Endodermal cell (in vitro differentiated cells): ENCODE results near the gene KRTAP5-4. TPM values are rescaled to one million over a fixed set of nuclear protein-coding genes. Genes with fewer than 3 reads are reported as not detected.

Source experiments
- DNase-seq: peaks from one replicate; pipeline ENCODE4 v3.0.0-alpha.2; 2017
- H3K27ac ChIP-seq: 2 replicates; pipeline ENCODE4 v1.5.1; 2013; ENCODE audit warnings: mild to moderate bottlenecking, low read depth, low read length, moderate library complexity
- H3K27me3 ChIP-seq: 2 replicates; pipeline ENCODE4 v1.6.1; 2013; ENCODE audit warnings: mild to moderate bottlenecking, low read length, moderate library complexity; ENCODE audit not compliant: insufficient read depth, control insufficient read depth, poor library complexity, severe bottlenecking
- H3K36me3 ChIP-seq: 2 replicates; pipeline ENCODE4 v1.7.0; 2013; ENCODE audit warnings: mild to moderate bottlenecking, low read length, moderate library complexity; ENCODE audit not compliant: control insufficient read depth, insufficient read depth
- H3K4me1 ChIP-seq: one replicate; pipeline ENCODE4 v1.7.0; 2013; ENCODE audit warnings: low read length; ENCODE audit not compliant: control insufficient read depth, insufficient read depth
- H3K4me3 ChIP-seq: 2 replicates; pipeline ENCODE4 v1.5.1; 2013; ENCODE audit warnings: mild to moderate bottlenecking, low read length, moderate library complexity
- H3K9ac ChIP-seq: 2 replicates; pipeline ENCODE4 v1.6.1; 2013; ENCODE audit warnings: mild to moderate bottlenecking, low read length, moderate library complexity; ENCODE audit not compliant: poor library complexity, severe bottlenecking; ENCODE audit errors: extremely low read depth
- H3K9me3 ChIP-seq: 2 replicates; pipeline ENCODE4 v1.6.1; 2013; ENCODE audit warnings: mild to moderate bottlenecking, low read length, moderate library complexity; ENCODE audit not compliant: control insufficient read depth
- H3K27ac Mint-ChIP-seq: 2 replicates; pipeline ENCODE4 v1.8.0; 2020; ENCODE audit warnings: mixed read lengths
- H3K27me3 Mint-ChIP-seq: 2 replicates; pipeline ENCODE4 v1.8.0; 2021; ENCODE audit warnings: mild to moderate bottlenecking, mixed read lengths; ENCODE audit not compliant: insufficient read depth
- H3K36me3 Mint-ChIP-seq: 2 replicates; pipeline ENCODE4 v1.8.0; 2020; ENCODE audit warnings: low read depth, mixed read lengths
- H3K4me1 Mint-ChIP-seq: 2 replicates; pipeline ENCODE4 v1.8.0; 2020; ENCODE audit warnings: mixed read lengths
- H3K4me3 Mint-ChIP-seq: 2 replicates; pipeline ENCODE4 v1.8.0; 2020; ENCODE audit warnings: mild to moderate bottlenecking, moderate library complexity, mixed read lengths
- H3K9me3 Mint-ChIP-seq: 2 replicates; pipeline ENCODE4 v1.8.0; 2020; ENCODE audit warnings: mild to moderate bottlenecking, mixed read lengths
- CTCF ChIP-seq: fragments of 200-600 bp; sonication (generic); conservative IDR thresholded peaks from 2 replicates; pipeline ENCODE4 v1.5.0; 2021; ENCODE audit warnings: antibody characterized with exemption, mild to moderate bottlenecking
- WGBS, 2 experiments: methylation state at CpG; one replicate each; pipeline versions ENCODE4 v1.1.5 to v1.1.7; 2013; ENCODE audit warnings: missing lambda C conversion rate in 2 of 2, mixed read lengths in 1 of 2; ENCODE audit not compliant: insufficient coverage in 1 of 2, insufficient read length in 1 of 2; 5-methylcytosine and 5-hydroxymethylcytosine counted together
- total RNA-seq, 2 donors: library from RNA; stranded (reverse); fragmentation: NEBNext Ultra II Directional in 1 of 2; extraction: Animal tissue kit (Norgen Biotek cat#: 25700) in 1 of 2; gene quantifications; 2 replicates in 1 of 2; 3 replicates in 1 of 2; pipeline ENCODE4 v1.2.1, GENCODE V29; 2021

Gene KRTAP5-4
- total RNA-seq, 2 donors from 2014 or later: not detected

GRCh38 chr11:1652026-1652425 lies 30.1 kb upstream of the KRTAP5-4 start:
- H3K36me3 Mint-ChIP-seq: no peaks in the 10 kb centered on the region
- no peaks in the 10 kb centered on the region for H3K4me1 Mint-ChIP-seq
- no peak for DNase-seq
- H3K27me3 Mint-ChIP-seq: peaks cover 66% of the 10 kb centered on the region
- H3K36me3 ChIP-seq: no peaks in the 10 kb centered on the region
- H3K9me3 Mint-ChIP-seq: no peaks in the 10 kb centered on the region
- no peak overlapping the region for H3K4me3 ChIP-seq
- WGBS, 2 experiments: 81 to 88% methylated on average over 16 to 19 of the region's 19 CpGs
- no peak overlapping the region for H3K27ac Mint-ChIP-seq
- no peak overlapping the region for H3K9ac ChIP-seq
- H3K27ac ChIP-seq: no peak overlapping the region
- no peaks in the 10 kb centered on the region for H3K4me1 ChIP-seq
- TF ChIP-seq CTCF: no peak
- no peak overlapping the region for H3K4me3 Mint-ChIP-seq
- no peaks in the 10 kb centered on the region for H3K9me3 ChIP-seq
- H3K27me3 ChIP-seq: peaks cover 69% of the 10 kb centered on the region

GRCh38 chr11:1651411-1651980 lies 29.6 kb upstream of the KRTAP5-4 start:
- 80 to 81% methylated on average over 5 to 7 of the region's 7 CpGs for WGBS, 2 experiments
- no peak for DNase-seq
- Mint-ChIP-seq H3K27ac (no peak overlapping the region), H3K9me3 (no peaks in the 10 kb centered on the region), H3K36me3 (no peaks in the 10 kb centered on the region), H3K27me3 (peaks cover 62% of the 10 kb centered on the region), H3K4me3 (no peak overlapping the region), H3K4me1 (no peaks in the 10 kb centered on the region)
- H3K27ac ChIP-seq: no peak overlapping the region
- H3K9me3 ChIP-seq: no peaks in the 10 kb centered on the region
- H3K9ac ChIP-seq: no peak overlapping the region
- no peak overlapping the region for H3K4me3 ChIP-seq
- H3K4me1 ChIP-seq: no peaks in the 10 kb centered on the region
- H3K36me3 ChIP-seq: no peaks in the 10 kb centered on the region
- TF ChIP-seq CTCF: no peak
- peaks cover 64% of the 10 kb centered on the region for H3K27me3 ChIP-seq

GRCh38 chr11:1650918-1651262 lies 29.0 kb upstream of the KRTAP5-4 start:
- WGBS, 2 experiments: 62 to 73% methylated on average over 5 of the region's 5 CpGs

More at GRCh38 chr11:1650918-1651262, 29.0 kb upstream of the KRTAP5-4 start:
- Histone ChIP-seq H3K9ac (no peak overlapping the region), H3K36me3 (no peaks in the 10 kb centered on the region), H3K4me3 (no peak overlapping the region), H3K27ac (no peak overlapping the region), H3K4me1 (no peaks in the 10 kb centered on the region), H3K27me3 (peaks cover 58% of the 10 kb centered on the region), H3K9me3 (no peaks in the 10 kb centered on the region)
- H3K4me1 Mint-ChIP-seq: no peaks in the 10 kb centered on the region
- no peak overlapping the region for H3K27ac Mint-ChIP-seq
- TF ChIP-seq CTCF: no peak
- no peaks in the 10 kb centered on the region for H3K9me3 Mint-ChIP-seq
- no peak overlapping the region for H3K4me3 Mint-ChIP-seq
- no peaks in the 10 kb centered on the region for H3K36me3 Mint-ChIP-seq
- peaks cover 59% of the 10 kb centered on the region for H3K27me3 Mint-ChIP-seq
- no peak for DNase-seq
